Peyer's patch (tissue), 4 donors: ENCODE measurements around the gene LAMA1. TPM values are rescaled to one million over a fixed set of nuclear protein-coding genes. Genes with fewer than 3 reads are reported as not detected.

Experiments used
- DNase-seq, 3 donors: peaks; one replicate each; pipeline ENCODE4 v3.0.0-alpha.2; 2017 to 2019
- H3K27ac ChIP-seq, 4 donors: fragments of 200-600 bp; sonication (generic); one replicate each; pipeline ENCODE4 v1.5.1; 2016 to 2019
- H3K27me3 ChIP-seq, 2 donors: fragments of 200-600 bp; sonication (generic); one replicate each; pipeline ENCODE4 v1.5.1; 2019
- H3K36me3 ChIP-seq, 3 donors: fragments of 200-600 bp; sonication (generic); one replicate each; pipeline ENCODE4 v1.5.1; 2016 to 2019
- H3K4me1 ChIP-seq, 4 donors: fragments of 200-600 bp; sonication (generic); one replicate each; pipeline ENCODE4 v1.5.1; 2016 to 2019
- H3K4me3 ChIP-seq, 4 donors: fragments of 200-600 bp; sonication (generic); 1 replicate in 3 of 4; 2 replicates in 1 of 4; pipeline ENCODE4 v1.5.1; 2016 to 2019; ENCODE audit warnings: mild to moderate bottlenecking in 1 of 4
- H3K9me3 ChIP-seq, 4 donors: fragments of 200-600 bp; sonication (generic); one replicate each; pipeline ENCODE4 v1.5.1; 2016 to 2019; ENCODE audit warnings: mild to moderate bottlenecking in 1 of 4
- POLR2A ChIP-seq, 2 donors: fragments of 450-650 bp; IDR thresholded peaks; one replicate each; pipeline ENCODE4 v1.5.1; 2017; ENCODE audit warnings: antibody characterized with exemption in 2 of 2, mild to moderate bottlenecking in 2 of 2, moderate library complexity in 2 of 2
- total RNA-seq, 4 donors: library from RNA; depleted of rRNA; stranded (reverse); fragments of >200 nt; gene quantifications; one replicate each; pipeline ENCODE4 v1.1.0, GENCODE V29; 2016
- TF ChIP-seq, protein P1 (sequence below), 6 experiments: fragments of 450-650 bp in 4 of 6; fragments of 200-600 bp in 2 of 6; sonication (generic) in 1 of 6; IDR thresholded peaks; one replicate each; pipeline ENCODE4 v1.5.1; 2017 to 2019; ENCODE audit warnings: antibody characterized with exemption in 6 of 6, mild to moderate bottlenecking in 3 of 6, moderate library complexity in 1 of 6

Gene LAMA1
- total RNA-seq, 4 donors from 2014 or later = 1.8 to 3.5 (median 2.2) TPM; not detected in 1

GRCh38 chr18:6971823-6972478, 145.6 kb downstream of the LAMA1 start:
- H3K9me3 ChIP-seq = no peaks in the 10 kb centered on the region
- no peaks in the 10 kb centered on the region for H3K36me3 ChIP-seq
- no peak overlapping the region for H3K27ac ChIP-seq
- no peaks in the 10 kb centered on the region for H3K27me3 ChIP-seq
- no peak for DNase-seq
- H3K4me1 ChIP-seq = no peaks in the 10 kb centered on the region
- TF ChIP-seq POLR2A (IDR thresholded peaks at IDR 0.05) = no peak
- TF ChIP-seq, protein P1, sequence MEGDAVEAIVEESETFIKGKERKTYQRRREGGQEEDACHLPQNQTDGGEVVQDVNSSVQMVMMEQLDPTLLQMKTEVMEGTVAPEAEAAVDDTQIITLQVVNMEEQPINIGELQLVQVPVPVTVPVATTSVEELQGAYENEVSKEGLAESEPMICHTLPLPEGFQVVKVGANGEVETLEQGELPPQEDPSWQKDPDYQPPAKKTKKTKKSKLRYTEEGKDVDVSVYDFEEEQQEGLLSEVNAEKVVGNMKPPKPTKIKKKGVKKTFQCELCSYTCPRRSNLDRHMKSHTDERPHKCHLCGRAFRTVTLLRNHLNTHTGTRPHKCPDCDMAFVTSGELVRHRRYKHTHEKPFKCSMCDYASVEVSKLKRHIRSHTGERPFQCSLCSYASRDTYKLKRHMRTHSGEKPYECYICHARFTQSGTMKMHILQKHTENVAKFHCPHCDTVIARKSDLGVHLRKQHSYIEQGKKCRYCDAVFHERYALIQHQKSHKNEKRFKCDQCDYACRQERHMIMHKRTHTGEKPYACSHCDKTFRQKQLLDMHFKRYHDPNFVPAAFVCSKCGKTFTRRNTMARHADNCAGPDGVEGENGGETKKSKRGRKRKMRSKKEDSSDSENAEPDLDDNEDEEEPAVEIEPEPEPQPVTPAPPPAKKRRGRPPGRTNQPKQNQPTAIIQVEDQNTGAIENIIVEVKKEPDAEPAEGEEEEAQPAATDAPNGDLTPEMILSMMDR (IDR thresholded peaks at IDR 0.05) = no peak
- no peak overlapping the region for H3K4me3 ChIP-seq

DNA sequence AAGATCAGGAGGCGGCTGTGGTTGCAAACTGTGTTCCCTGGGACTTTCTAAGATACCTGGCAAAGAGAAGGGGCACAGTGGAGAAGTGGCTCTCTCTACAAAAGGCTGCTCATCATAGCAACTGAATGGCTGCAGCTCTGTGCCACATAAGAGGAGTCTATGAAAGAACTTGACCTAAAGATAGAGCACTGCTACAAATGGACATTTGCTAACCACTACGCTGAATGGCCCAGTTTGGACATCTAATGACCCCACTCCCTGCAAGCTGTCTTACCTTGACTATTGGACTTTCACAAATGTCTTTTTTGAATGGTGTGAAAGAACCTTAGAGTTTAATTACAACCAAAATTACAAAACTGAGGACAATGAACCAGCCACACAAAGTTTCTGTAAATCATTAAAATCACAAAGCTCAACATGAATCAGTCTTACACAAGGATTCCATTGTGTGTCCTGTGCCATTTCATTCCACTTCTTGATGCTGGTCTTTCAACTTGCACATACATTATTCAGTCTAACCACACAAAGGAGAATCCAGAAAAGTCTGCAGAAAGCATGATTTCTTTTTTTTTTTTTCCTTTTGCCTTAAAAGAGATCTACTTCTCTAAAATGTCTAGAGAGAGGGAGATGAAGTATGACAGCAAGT, 154.0 kb downstream of the LAMA1 start:
- no peak overlapping the region for H3K4me3 ChIP-seq
- H3K36me3 ChIP-seq = no peaks in the 10 kb centered on the region
- H3K9me3 ChIP-seq = no peaks in the 10 kb centered on the region
- no peak for DNase-seq
- no peaks in the 10 kb centered on the region for H3K4me1 ChIP-seq
- no peaks in the 10 kb centered on the region for H3K27me3 ChIP-seq
- H3K27ac ChIP-seq = no peak overlapping the region
- TF ChIP-seq, protein P1 (IDR thresholded peaks at IDR 0.05) = no peak
- TF ChIP-seq POLR2A (IDR thresholded peaks at IDR 0.05) = no peak

DNA sequence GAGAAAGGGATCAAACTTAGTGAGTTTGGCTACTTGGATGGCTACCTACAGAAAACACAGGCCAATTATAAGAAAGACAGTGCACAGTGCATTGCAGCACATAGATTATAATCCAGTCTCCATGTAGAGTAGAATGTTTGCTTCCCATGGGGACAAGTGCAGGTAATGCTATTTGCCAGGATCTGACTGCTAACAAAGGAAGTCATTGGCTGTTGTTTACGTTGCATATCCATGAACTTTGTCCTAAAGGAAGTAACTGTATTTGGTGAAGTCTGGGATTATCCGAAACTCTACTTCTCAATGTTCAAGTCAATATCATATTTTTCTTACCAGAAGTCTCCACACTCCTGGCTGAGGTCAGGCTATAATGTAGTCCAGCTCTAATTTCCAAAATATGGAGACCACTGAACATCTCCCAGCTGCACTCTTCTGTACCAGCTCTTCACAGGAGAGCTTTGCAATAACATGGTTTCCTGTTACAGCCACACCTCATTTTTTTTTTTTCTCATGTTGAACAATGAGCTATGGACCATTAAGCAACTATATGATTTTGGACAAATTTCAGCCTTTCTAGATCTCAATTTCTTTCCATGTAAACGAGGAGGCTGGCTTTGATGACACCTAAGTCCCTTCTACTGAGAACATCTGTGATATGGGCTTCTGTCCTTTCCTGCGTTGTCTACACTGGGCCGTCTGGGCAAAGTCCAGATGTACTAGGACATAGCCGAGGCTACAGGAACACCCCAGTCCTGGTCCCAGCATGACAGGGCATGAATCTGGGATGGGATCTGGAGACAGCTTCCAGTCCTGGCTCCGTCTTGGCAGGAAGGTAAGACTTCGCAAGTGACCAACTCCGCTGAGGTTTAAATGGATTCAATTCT, 154.8 kb downstream of the LAMA1 start:
- Histone ChIP-seq H3K27ac (no peak overlapping the region), H3K27me3 (no peaks in the 10 kb centered on the region), H3K36me3 (no peaks in the 10 kb centered on the region), H3K4me1 (no peaks in the 10 kb centered on the region), H3K9me3 (no peaks in the 10 kb centered on the region), H3K4me3 (no peak overlapping the region)
- no peak for TF ChIP-seq POLR2A (IDR thresholded peaks at IDR 0.05)
- no peak for DNase-seq

DNA sequence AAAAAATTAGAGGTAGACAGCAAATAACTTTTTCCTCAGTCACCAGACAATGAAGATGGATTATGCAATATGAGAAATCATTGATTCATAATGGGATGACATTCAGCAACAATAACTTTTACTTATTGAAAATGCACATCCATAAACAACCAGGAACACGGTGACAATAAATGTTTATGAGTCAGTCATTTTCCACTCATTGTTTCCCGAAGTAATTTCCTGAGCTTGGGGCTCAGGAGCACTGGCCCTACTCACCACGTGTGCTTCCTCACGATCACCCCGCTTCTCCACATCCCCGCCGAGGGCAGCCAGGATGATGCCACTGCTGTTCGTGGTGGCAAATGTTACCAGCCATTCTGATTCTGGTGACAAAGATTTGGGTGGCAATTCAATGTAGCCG, 156.3 kb downstream of the LAMA1 start:
- Histone ChIP-seq H3K27ac (no peak overlapping the region), H3K4me1 (no peaks in the 10 kb centered on the region)
- TF ChIP-seq POLR2A (IDR thresholded peaks at IDR 0.05) = no peak
- TF ChIP-seq, protein P1 (IDR thresholded peaks at IDR 0.05) = no peak

GRCh38 chr18:6960656-6961055, 156.9 kb downstream of the LAMA1 start:
- H3K9me3 ChIP-seq = no peaks in the 10 kb centered on the region
- H3K27me3 ChIP-seq = no peaks in the 10 kb centered on the region
- H3K27ac ChIP-seq = no peak overlapping the region
- no peak for DNase-seq
- H3K36me3 ChIP-seq = no peaks in the 10 kb centered on the region
- H3K4me1 ChIP-seq = no peaks in the 10 kb centered on the region
- H3K4me3 ChIP-seq = no peak overlapping the region
- TF ChIP-seq POLR2A (IDR thresholded peaks at IDR 0.05) = no peak
- TF ChIP-seq, protein P1 (IDR thresholded peaks at IDR 0.05) = no peak

More for the DNA sequence above, 156.3 kb downstream of the LAMA1 start:
- Histone ChIP-seq H3K27me3 (no peaks in the 10 kb centered on the region), H3K36me3 (no peaks in the 10 kb centered on the region), H3K4me3 (no peak overlapping the region), H3K9me3 (no peaks in the 10 kb centered on the region)
- DNase-seq = no peak

- DNase-seq = no peak
- no peaks in the 10 kb centered on the region for H3K27me3 ChIP-seq
- no peak for TF ChIP-seq POLR2A (IDR thresholded peaks at IDR 0.05)
- TF ChIP-seq, protein P1 (IDR thresholded peaks at IDR 0.05) = no peak
- H3K9me3 ChIP-seq = no peaks in the 10 kb centered on the region
- H3K4me1 ChIP-seq = no peaks in the 10 kb centered on the region
- no peak overlapping the region for H3K27ac ChIP-seq
- H3K36me3 ChIP-seq = no peaks in the 10 kb centered on the region
- no peak overlapping the region for H3K4me3 ChIP-seq
Measured at GRCh38 chr18:6960124-6960523, 157.5 kb downstream of the LAMA1 start.
